Brain microvascular endothelial cell (primary cell): ENCODE results near the gene TMEM150B.

Source experiments
- DNase-seq: peaks from one replicate; pipeline ENCODE4 v3.0.0-alpha.2; 2020
- H3K27ac ChIP-seq: fragments of 250-450 bp; sonication (Bioruptor Pico); 2 replicates; pipeline ENCODE4 v1.5.1; 2020; ENCODE audit warnings: mild to moderate bottlenecking, moderate library complexity
- H3K27me3 ChIP-seq: fragments of 250-450 bp; sonication (Bioruptor Pico); replicated peaks from 2 replicates; pipeline ENCODE4 v1.5.1; 2020; ENCODE audit warnings: mild to moderate bottlenecking
- H3K36me3 ChIP-seq: fragments of 250-450 bp; sonication (Bioruptor Pico); replicated peaks from 2 replicates; pipeline ENCODE4 v1.5.1; 2020; ENCODE audit warnings: mild to moderate bottlenecking
- H3K4me3 ChIP-seq: 2 replicates; pipeline ENCODE4 v1.5.1; 2011; ENCODE audit warnings: low read depth, mild to moderate bottlenecking, control low read depth, low read length, moderate library complexity
- CTCF ChIP-seq: IDR thresholded peaks from 2 replicates; pipeline ENCODE4 v1.5.1; 2011; ENCODE audit warnings: low read depth, mild to moderate bottlenecking, moderate library complexity, low read length, control low read depth, inconsistent platforms; ENCODE audit errors: missing control alignments
- in situ Hi-C: cut with HindIII; loops from 2 replicates; pipeline ENCODE4 v1.10.0; 2017; ENCODE audit warnings: low sequenced_read_pairs, low pct_ligation_motif_present

TMEM150B gene

GRCh38 chr19:55306712-55307111 is 18.4 kb downstream of the TMEM150B start:
- H3K4me3 ChIP-seq = no peak overlapping the region
- TF ChIP-seq CTCF = no peak
- peaks cover 14% of the 10 kb centered on the region for H3K36me3 ChIP-seq
- in situ Hi-C loops = no loop called here
- H3K27ac ChIP-seq = no peak overlapping the region
- H3K27me3 ChIP-seq = no peaks in the 10 kb centered on the region
- no peak for DNase-seq

- in situ Hi-C loops = no loop called here
- H3K4me3 ChIP-seq = no peak overlapping the region
Measured at GRCh38 chr19:55305983-55306562, 19.1 kb downstream of the TMEM150B start.

GRCh38 chr19:55305491-55305890 is 19.6 kb downstream of the TMEM150B start:
- no peak for DNase-seq
- Histone ChIP-seq H3K27me3 (no peaks in the 10 kb centered on the region), H3K36me3 (peaks cover 14% of the 10 kb centered on the region), H3K27ac (no peak overlapping the region), H3K4me3 (no peak overlapping the region)
- no peak for TF ChIP-seq CTCF
- in situ Hi-C loops = no loop called here

More at GRCh38 chr19:55305983-55306562, 19.1 kb downstream of the TMEM150B start:
- no peak for DNase-seq
- H3K36me3 ChIP-seq = peaks cover 14% of the 10 kb centered on the region
- H3K27ac ChIP-seq = no peak overlapping the region
- no peak for TF ChIP-seq CTCF
- H3K27me3 ChIP-seq = no peaks in the 10 kb centered on the region

GRCh38 chr19:55304980-55305379 is 20.2 kb downstream of the TMEM150B start:
- no peak for TF ChIP-seq CTCF
- no peak for DNase-seq
- Histone ChIP-seq H3K27me3 (no peaks in the 10 kb centered on the region), H3K27ac (no peak overlapping the region), H3K36me3 (peaks cover 14% of the 10 kb centered on the region), H3K4me3 (no peak overlapping the region)
- in situ Hi-C loops = no loop called here

GRCh38 chr19:55304279-55304978 is 20.7 kb downstream of the TMEM150B start:
- no peak for DNase-seq

More at GRCh38 chr19:55304279-55304978, 20.7 kb downstream of the TMEM150B start:
- no peak for TF ChIP-seq CTCF
- in situ Hi-C loops = no loop called here
- H3K36me3 ChIP-seq = peaks cover 13% of the 10 kb centered on the region
- no peaks in the 10 kb centered on the region for H3K27me3 ChIP-seq
- H3K4me3 ChIP-seq = no peak overlapping the region
- no peak overlapping the region for H3K27ac ChIP-seq
